HAP-1 (cell line): ENCODE data around the gene CACNB2.

Experiments
- DNase-seq, 2 experiments: peaks; one replicate each; pipeline ENCODE4 v3.0.0-alpha.2; 2016 to 2020; ENCODE audit warnings: low spot score in 2 of 2
- H3K27me3 ChIP-seq: fragments of 250-450 bp; sonication (Bioruptor Pico); 2 replicates; pipeline ENCODE4 v1.5.1; 2020; ENCODE audit warnings: low read depth, mild to moderate bottlenecking, moderate library complexity
- H3K36me3 ChIP-seq: fragments of 250-450 bp; sonication (Bioruptor Pico); replicated peaks from 2 replicates; pipeline ENCODE4 v1.5.1; 2020; ENCODE audit warnings: mild to moderate bottlenecking
- H3K4me1 ChIP-seq: fragments of 250-450 bp; sonication (Bioruptor Pico); 2 replicates; pipeline ENCODE4 v1.5.1; 2020; ENCODE audit warnings: mild to moderate bottlenecking
- H3K4me3 ChIP-seq: fragments of 250-450 bp; sonication (Bioruptor Pico); 2 replicates; pipeline ENCODE4 v1.5.1; 2020; ENCODE audit warnings: mild to moderate bottlenecking, moderate library complexity
- H3K9me3 ChIP-seq: fragments of 250-450 bp; sonication (Bioruptor Pico); 2 replicates; pipeline ENCODE4 v1.5.1; 2020; ENCODE audit warnings: mild to moderate bottlenecking, moderate library complexity
- in situ Hi-C: fragments of 300-500 bp; cut with MboI; formaldehyde crosslinking; loops from 3 replicates; pipeline ENCODE4 v1.14.3; 2020; ENCODE audit warnings: low sequenced_read_pairs, inconsistent platforms, mixed read lengths

The CACNB2 gene

DNA sequence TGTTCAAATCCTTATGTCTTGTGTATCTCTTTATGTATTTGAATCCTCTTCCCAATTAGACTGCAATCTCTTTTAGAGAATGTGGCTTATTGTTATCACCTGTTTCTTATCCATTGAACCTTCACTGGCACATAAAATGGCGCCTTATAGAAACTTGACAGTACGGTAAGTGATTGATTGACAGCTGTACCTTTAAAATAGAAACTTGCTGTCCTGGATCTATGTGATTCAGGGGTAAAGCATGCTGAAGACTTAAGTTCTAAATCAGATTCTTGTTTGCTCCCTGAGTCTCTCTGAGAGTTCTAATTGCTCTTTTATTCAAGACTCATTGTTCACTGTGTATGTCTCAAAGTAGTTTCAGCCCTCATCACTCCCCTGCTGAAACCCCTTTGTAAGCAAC is 91.3 kb downstream of the CACNB2 start:
- peaks cover 40% of the 10 kb centered on the region for H3K4me1 ChIP-seq
- peak in 1 of 2 experiments; percentile 72 for DNase-seq
- in situ Hi-C loops = loop anchor here (10.0 kb wide), 1 partner anchor 627 kb away; no protein-coding TSS in a partner anchor

DNA sequence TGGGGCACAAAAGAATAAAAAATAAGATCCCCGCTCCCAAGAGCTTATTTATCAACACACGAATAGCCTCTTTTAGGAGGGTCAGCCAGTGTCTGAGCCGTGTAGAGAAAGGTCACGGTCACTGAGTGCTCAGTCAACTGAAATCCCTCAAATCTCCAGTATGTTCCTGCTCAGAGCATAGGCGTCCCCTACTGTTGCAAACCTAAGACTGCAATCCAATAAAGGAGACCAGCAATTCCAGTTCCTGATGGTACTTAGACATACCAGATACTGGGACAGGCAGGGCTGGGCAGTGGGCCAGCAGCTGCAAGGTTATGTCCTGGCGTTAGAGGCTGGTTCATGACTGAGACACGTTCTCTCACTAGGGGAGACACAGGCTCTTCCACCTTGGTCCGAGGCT is 93.6 kb downstream of the CACNB2 start:
- in situ Hi-C loops = loop anchor here (10.0 kb wide), 1 partner anchor 629 kb away; no protein-coding TSS in a partner anchor
- H3K36me3 ChIP-seq = no peaks in the 10 kb centered on the region
- H3K9me3 ChIP-seq = no peaks in the 10 kb centered on the region
- no peaks in the 10 kb centered on the region for H3K27me3 ChIP-seq
- H3K4me1 ChIP-seq = peaks cover 46% of the 10 kb centered on the region
- DNase-seq = peak; percentile 49 to 74
- H3K4me3 ChIP-seq = no peak overlapping the region

More for the DNA sequence above, 91.3 kb downstream of the CACNB2 start:
- Histone ChIP-seq H3K36me3 (no peaks in the 10 kb centered on the region), H3K9me3 (no peaks in the 10 kb centered on the region), H3K27me3 (no peaks in the 10 kb centered on the region), H3K4me3 (no peak overlapping the region)

DNA sequence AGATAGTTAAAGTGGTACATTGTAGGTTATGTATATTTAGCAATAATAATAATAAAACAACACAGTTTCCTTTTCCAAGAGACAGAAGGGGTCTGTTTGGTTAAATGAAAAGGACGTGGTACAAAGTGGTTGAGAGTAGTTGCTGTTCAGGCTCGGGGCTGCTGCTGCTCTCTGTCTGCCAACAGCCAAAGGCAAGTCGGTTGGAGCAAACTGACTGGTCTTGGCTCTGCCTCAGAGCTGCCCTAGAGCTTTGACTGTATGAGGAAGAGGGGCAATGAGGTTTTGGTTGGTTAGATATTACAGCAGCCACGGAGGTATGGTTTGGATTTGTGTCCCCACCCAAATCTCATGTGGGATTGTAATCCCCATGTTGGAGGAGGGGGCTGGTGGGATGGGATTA is 95.3 kb downstream of the CACNB2 start:
- in situ Hi-C loops = loop anchor here (10.0 kb wide), 1 partner anchor 631 kb away; no protein-coding TSS in a partner anchor
- H3K4me3 ChIP-seq = no peak overlapping the region
- H3K4me1 ChIP-seq = peaks cover 38% of the 10 kb centered on the region
- no peak for DNase-seq
- H3K36me3 ChIP-seq = no peaks in the 10 kb centered on the region
- H3K27me3 ChIP-seq = no peaks in the 10 kb centered on the region
- H3K9me3 ChIP-seq = no peaks in the 10 kb centered on the region

DNA sequence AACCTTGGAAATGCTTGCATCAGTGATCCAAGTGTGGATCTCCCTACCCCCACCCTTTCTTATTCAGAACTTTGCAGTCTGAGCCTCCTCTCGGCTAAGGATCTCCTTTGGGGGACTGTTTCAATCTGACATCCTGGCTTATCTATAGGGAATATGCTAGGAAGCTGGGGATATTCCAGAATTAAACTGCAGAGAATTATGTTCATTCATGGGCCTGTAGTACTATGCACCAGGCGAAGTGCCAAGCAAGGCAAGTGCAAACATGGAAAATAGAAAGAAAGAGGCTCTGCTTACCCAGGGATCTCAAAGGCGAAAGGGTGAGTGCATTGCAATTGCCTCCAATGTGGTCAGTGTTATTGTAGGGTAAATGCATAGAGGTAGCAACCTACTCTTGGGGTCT is 96.5 kb downstream of the CACNB2 start:
- Histone ChIP-seq H3K36me3 (no peaks in the 10 kb centered on the region), H3K9me3 (no peaks in the 10 kb centered on the region), H3K27me3 (no peaks in the 10 kb centered on the region), H3K4me1 (peaks cover 26% of the 10 kb centered on the region), H3K4me3 (no peak overlapping the region)
- in situ Hi-C loops = loop anchor here (10.0 kb wide), 1 partner anchor 632 kb away; no protein-coding TSS in a partner anchor
- DNase-seq = no peak

DNA sequence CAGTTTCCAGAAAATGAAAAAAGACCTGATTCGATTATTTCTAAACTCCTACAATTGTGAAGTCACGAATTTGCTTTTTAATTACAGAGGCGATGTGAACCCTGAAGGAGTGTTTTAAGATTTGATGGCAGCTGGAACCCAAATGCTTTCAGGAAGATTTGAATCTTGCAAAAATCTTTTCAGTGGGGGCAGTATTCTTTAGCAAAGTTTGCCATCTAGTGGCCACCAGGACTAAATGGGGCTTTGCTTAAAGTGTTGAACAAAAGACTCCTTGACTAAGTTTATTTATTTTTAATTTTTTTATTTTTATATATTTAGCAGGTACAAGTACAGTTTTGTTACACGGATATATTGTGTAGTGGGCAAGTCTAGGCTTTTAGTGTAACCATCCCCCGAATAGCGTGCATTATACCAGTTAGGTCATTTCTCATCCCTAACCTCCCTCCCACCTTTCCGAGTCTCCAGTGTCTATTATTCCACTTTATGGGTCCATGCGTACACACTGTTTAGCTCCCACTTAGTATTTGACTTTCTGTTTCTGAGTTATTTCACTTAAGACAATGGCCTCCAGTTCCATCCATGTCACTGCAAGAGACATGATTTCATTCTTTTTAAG is 98.8 kb downstream of the CACNB2 start:
- in situ Hi-C loops = loop anchor here (10.0 kb wide), 1 partner anchor 634 kb away; no protein-coding TSS in a partner anchor
- H3K9me3 ChIP-seq = 0 out of 2 replicates have a peak, but pooled peaks cover 3% of the 10 kb centered on the region
- H3K27me3 ChIP-seq = no peaks in the 10 kb centered on the region
- peaks cover 8% of the 10 kb centered on the region for H3K4me1 ChIP-seq
- no peaks in the 10 kb centered on the region; the same call in 1 of the 2 replicates for H3K36me3 ChIP-seq
- no peak overlapping the region for H3K4me3 ChIP-seq
- peak; percentile 32 to 60 for DNase-seq

DNA sequence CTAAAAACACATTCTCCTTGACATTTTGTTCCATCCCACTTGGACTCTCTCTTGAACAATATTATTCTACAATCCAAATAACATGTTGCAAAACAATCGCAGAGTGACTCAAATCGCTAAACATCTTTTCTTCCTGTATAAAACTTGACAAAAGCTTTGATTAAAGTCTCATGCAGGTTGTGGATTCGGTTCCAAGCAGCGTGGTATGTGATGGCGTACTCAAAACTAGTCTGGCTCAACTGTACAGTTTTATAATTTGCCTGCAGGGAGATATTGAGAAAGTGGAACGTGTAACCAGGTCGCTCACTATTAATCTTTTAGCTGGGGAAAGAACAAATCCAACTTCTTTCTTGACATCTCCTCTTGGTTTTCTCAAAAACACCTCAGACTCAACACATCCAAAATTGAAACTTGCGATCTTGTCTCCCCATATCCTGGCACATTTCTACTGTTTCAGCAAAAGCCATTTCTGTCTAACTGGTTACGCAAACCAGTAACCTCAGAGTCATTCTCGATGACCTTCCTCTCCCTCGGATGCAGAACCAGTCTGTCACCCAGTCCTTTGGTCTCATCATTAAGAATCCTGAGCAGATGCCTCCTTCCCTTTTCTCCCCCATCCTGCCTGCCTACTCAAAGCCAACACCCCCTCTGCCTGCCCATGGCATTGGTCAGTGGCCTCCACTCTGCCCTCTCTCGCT is 100.1 kb downstream of the CACNB2 start:
- in situ Hi-C loops = no loop called here
- Histone ChIP-seq H3K27me3 (no peaks in the 10 kb centered on the region), H3K4me1 (peaks cover 6% of the 10 kb centered on the region; the same call in 1 of the 2 replicates), H3K4me3 (no peak overlapping the region), H3K36me3 (no peaks in the 10 kb centered on the region; the same call in 1 of the 2 replicates), H3K9me3 (0 out of 2 replicates have a peak, but pooled peaks cover 3% of the 10 kb centered on the region)
- DNase-seq = no peak

DNA sequence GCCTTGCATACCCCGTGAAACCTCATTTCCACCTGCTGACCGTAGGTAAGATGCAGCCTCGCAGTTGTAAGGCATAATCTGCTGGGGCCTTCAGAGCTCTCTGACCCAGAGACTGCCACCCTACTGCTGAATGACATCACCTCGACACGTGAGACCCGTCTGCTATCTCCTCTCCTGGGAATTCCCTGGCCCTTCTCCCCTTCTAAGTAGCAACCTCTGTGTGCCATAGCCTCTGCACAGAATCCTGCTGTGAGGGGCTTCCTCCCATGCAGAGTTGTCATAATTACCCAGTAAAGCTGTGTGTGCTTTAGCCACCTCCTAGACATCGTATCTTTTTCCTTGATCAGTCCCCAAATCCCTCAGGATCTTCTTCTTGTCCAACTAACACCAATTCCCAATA is 106.7 kb downstream of the CACNB2 start:
- Histone ChIP-seq H3K27me3 (no peaks in the 10 kb centered on the region), H3K4me3 (no peak overlapping the region), H3K4me1 (no peaks in the 10 kb centered on the region), H3K9me3 (0 out of 2 replicates have a peak, but pooled peaks cover 3% of the 10 kb centered on the region), H3K36me3 (no peaks in the 10 kb centered on the region; the same call in 1 of the 2 replicates)
- in situ Hi-C loops = no loop called here
- no peak for DNase-seq

DNA sequence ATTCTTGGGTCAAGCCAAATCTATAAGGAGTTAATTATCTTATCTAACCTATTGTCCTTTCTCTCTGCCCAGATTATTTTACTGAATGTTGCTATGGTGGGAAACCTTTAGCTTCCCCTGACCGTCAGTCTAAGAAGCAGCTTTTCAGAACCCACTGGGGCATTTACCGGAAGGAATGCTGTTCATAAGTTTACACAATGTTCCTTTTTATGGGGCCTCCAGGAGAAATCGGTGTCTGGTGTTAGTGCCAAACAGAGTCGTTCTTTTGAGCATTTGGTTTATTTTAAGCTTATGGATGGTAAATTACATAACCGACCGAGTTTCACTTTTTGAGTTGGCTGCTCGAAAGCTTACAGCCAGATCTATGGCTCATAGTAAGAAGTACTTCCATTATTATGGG is 111.9 kb downstream of the CACNB2 start:
- Histone ChIP-seq H3K27me3 (no peaks in the 10 kb centered on the region), H3K9me3 (no peaks in the 10 kb centered on the region), H3K36me3 (no peaks in the 10 kb centered on the region), H3K4me3 (no peak overlapping the region), H3K4me1 (no peaks in the 10 kb centered on the region)
- DNase-seq = no peak
- in situ Hi-C loops = no loop called here

DNA sequence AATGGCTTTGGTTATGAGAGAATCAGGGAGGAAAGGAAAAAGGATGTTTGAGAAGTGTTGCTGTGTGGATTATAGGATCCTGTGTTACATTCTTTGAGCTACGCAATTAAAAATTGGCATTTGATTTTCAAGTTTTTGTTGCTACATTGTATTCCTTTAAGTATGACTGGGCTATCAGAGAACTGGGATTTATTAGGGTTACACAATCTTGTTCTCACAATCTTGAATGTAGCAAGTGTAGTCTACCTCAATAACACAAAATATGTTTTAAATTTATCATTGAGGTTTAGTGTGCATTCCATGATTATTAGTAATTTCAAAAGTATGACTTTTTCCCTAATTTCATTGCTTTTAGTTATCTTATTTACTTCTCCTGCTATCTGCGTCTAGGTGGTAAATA is 113.9 kb downstream of the CACNB2 start:
- H3K36me3 ChIP-seq = no peaks in the 10 kb centered on the region
- DNase-seq = no peak
- in situ Hi-C loops = no loop called here
- H3K27me3 ChIP-seq = no peaks in the 10 kb centered on the region
- no peaks in the 10 kb centered on the region for H3K4me1 ChIP-seq
- no peaks in the 10 kb centered on the region for H3K9me3 ChIP-seq
- H3K4me3 ChIP-seq = no peak overlapping the region

DNA sequence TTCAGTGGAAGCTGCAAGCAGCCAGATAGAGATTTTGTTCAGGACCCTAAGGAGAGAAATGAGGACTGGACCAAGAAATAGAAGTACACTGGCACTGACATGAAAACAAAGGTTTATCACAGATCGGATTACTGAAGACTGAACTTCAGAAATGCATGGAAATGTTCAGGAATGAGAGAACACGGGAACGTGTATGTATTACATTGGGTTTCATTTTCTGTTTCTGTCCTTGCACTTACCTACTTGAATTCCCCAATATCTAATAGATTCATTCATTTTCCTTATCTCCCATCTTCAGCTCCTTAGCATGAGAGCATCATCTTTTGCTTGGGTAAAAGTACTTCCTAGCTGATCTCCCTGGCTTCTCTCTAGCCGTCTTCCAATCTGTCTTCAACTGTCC is 114.5 kb downstream of the CACNB2 start:
- H3K27me3 ChIP-seq = no peaks in the 10 kb centered on the region
- H3K9me3 ChIP-seq = no peaks in the 10 kb centered on the region
- H3K36me3 ChIP-seq = no peaks in the 10 kb centered on the region
- no peak for DNase-seq
- H3K4me3 ChIP-seq = no peak overlapping the region
- in situ Hi-C loops = no loop called here
- H3K4me1 ChIP-seq = no peaks in the 10 kb centered on the region

DNA sequence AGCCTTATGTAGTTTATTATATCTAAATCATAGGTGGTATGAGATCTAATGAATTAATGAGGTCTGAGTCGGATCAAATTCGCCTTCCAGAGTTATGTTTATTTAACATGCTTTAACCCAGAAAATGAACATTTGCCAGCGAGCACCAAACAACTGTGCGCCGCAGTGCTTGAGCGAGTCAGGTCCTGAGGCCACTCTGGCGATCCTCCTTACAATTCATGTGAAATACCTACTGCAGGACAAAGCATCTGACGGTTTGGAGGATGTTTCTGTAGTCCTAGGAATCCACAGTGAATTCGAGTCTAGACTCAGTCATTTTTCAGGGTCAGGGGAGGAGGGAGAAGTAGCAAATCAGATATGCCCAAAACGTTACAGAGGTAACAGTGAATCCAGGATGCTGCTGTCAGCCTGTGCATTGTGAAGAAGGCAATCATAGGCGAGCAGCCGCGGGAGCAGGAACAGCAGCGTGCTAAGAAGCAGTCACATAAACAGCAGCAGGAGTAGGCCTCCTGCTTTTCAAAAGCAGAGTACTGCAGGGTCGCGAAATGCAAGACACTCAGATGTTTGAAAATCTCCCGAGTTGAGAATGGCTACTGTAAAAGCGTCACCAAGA is 120.2 kb downstream of the CACNB2 start:
- no peak for DNase-seq
- Histone ChIP-seq H3K36me3 (no peaks in the 10 kb centered on the region), H3K4me1 (no peaks in the 10 kb centered on the region), H3K4me3 (no peak overlapping the region), H3K27me3 (no peaks in the 10 kb centered on the region), H3K9me3 (no peaks in the 10 kb centered on the region)
- in situ Hi-C loops = no loop called here

DNA sequence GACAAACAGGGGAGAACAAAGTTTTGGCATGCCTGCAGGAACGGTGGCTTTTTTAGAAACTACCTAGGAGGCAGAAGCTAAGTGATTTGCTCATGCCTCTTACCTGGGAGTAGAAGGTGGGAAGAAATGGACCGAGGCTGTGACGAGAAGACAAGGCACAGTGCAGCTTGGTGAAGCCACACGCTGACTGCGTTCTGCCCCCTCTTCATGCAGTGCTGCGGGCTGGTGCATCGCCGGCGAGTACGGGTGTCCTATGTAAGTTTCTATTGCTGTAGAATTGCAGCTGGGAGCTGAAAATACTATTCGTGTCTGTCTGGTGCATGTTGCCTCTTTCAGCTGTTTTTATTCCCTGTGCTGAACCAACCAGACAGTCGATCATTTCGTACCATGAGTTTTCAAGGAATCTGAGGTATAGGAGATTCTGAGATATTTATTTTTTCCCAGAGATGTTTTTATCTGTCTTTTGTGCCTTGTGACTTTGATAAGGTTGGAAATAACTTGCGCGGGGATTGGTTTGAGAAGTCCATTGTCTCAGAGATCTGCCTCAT is 120.9 kb downstream of the CACNB2 start:
- Histone ChIP-seq H3K36me3 (no peaks in the 10 kb centered on the region), H3K4me3 (no peak overlapping the region), H3K27me3 (no peaks in the 10 kb centered on the region), H3K4me1 (no peaks in the 10 kb centered on the region), H3K9me3 (no peaks in the 10 kb centered on the region)
- in situ Hi-C loops = no loop called here
- DNase-seq = no peak

DNA sequence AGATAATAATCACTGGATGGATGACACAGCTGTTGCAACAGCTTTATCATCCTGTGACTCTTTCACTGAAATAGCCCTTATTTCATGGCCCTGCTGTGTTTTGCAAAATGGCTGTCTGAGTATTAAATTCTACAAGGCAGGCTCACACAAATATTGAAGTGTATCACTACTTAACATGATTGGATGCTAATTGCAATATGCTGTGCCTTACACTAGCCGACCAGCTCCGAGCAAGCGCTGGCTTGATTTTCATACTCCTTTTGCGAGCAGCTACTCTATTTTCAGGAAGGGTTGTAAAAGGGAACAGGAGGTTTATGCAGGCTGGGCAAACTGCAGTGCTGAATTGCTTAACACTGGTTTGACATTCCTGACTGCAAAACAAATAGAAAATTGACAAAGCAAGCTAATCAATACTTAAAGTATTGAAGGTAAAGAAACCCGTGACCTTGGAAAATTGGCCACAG is 121.6 kb downstream of the CACNB2 start:
- Histone ChIP-seq H3K4me1 (no peaks in the 10 kb centered on the region), H3K9me3 (no peaks in the 10 kb centered on the region), H3K4me3 (no peak overlapping the region), H3K27me3 (no peaks in the 10 kb centered on the region), H3K36me3 (no peaks in the 10 kb centered on the region)
- in situ Hi-C loops = no loop called here
- DNase-seq = no peak
